Liver (tissue), 3 donors: ENCODE results near the gene RASA3.

Source experiments
- HNF4G ChIP-seq: IDR thresholded peaks from 2 replicates; pipeline ENCODE4 v1.6.1; 2016; ENCODE audit warnings: antibody characterized with exemption
- JUND ChIP-seq, 2 donors: IDR thresholded peaks; 2 replicates each; pipeline ENCODE4 v1.6.1; 2016; ENCODE audit warnings: antibody characterized with exemption in 2 of 2
- RAD21 ChIP-seq, 2 donors: IDR thresholded peaks; 2 replicates each; pipeline ENCODE4 v1.6.1; 2016; ENCODE audit warnings: antibody characterized with exemption in 2 of 2, mild to moderate bottlenecking in 2 of 2
- YY1 ChIP-seq: IDR thresholded peaks from 2 replicates; pipeline ENCODE4 v1.6.1; 2016; ENCODE audit warnings: antibody characterized with exemption, mild to moderate bottlenecking
- TF ChIP-seq, protein P1 (sequence below): fragments of 150-350 bp; IDR thresholded peaks from 2 replicates; pipeline ENCODE4 v1.5.1; 2017; ENCODE audit warnings: improper control_type of control experiment, low read depth, low read length; ENCODE audit not compliant: missing input control
- TF ChIP-seq, protein P2 (sequence below): IDR thresholded peaks from 2 replicates; pipeline ENCODE4 v1.6.1; 2016; ENCODE audit warnings: antibody characterized with exemption, mild to moderate bottlenecking
- donor health status: healthy.
- donor health status: healthy.

DNA sequence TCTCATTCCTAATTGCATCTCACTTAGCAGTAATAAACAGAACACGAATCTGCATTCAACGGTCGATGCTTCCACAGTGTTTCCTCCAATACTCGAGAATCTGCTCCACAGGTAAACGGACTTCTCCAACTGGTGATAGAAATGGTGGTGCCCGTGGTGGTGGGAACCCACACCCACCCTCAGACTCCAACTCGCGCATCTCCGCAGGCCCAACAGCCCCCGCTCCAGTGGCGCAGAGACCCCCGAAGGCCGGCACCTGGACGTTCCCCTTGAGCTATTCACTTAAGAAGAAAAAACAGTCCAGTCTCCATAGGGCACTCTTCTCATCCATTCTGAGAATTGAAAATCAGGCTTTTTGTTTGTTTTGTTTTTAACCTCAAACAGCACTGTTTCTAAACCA lies 13.8 kb upstream of the RASA3 start:
- TF ChIP-seq, protein P1, sequence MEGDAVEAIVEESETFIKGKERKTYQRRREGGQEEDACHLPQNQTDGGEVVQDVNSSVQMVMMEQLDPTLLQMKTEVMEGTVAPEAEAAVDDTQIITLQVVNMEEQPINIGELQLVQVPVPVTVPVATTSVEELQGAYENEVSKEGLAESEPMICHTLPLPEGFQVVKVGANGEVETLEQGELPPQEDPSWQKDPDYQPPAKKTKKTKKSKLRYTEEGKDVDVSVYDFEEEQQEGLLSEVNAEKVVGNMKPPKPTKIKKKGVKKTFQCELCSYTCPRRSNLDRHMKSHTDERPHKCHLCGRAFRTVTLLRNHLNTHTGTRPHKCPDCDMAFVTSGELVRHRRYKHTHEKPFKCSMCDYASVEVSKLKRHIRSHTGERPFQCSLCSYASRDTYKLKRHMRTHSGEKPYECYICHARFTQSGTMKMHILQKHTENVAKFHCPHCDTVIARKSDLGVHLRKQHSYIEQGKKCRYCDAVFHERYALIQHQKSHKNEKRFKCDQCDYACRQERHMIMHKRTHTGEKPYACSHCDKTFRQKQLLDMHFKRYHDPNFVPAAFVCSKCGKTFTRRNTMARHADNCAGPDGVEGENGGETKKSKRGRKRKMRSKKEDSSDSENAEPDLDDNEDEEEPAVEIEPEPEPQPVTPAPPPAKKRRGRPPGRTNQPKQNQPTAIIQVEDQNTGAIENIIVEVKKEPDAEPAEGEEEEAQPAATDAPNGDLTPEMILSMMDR, result no peak
- TF ChIP-seq YY1, result no peak
- TF ChIP-seq, protein P2, sequence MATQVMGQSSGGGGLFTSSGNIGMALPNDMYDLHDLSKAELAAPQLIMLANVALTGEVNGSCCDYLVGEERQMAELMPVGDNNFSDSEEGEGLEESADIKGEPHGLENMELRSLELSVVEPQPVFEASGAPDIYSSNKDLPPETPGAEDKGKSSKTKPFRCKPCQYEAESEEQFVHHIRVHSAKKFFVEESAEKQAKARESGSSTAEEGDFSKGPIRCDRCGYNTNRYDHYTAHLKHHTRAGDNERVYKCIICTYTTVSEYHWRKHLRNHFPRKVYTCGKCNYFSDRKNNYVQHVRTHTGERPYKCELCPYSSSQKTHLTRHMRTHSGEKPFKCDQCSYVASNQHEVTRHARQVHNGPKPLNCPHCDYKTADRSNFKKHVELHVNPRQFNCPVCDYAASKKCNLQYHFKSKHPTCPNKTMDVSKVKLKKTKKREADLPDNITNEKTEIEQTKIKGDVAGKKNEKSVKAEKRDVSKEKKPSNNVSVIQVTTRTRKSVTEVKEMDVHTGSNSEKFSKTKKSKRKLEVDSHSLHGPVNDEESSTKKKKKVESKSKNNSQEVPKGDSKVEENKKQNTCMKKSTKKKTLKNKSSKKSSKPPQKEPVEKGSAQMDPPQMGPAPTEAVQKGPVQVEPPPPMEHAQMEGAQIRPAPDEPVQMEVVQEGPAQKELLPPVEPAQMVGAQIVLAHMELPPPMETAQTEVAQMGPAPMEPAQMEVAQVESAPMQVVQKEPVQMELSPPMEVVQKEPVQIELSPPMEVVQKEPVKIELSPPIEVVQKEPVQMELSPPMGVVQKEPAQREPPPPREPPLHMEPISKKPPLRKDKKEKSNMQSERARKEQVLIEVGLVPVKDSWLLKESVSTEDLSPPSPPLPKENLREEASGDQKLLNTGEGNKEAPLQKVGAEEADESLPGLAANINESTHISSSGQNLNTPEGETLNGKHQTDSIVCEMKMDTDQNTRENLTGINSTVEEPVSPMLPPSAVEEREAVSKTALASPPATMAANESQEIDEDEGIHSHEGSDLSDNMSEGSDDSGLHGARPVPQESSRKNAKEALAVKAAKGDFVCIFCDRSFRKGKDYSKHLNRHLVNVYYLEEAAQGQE, result no peak
- no peak for TF ChIP-seq RAD21 (IDR thresholded peaks at IDR 0.05)
- TF ChIP-seq JUND (IDR thresholded peaks at IDR 0.05), result no peak
- no peak for TF ChIP-seq HNF4G
